AG09309 (cell line): ENCODE measurements around the gene OPRL1.
"Not testable (repeated sequence)": the region's sequence is repeated elsewhere in the genome, so short reads cannot be mapped to it uniquely, and the experiment has no call there.

Source experiments
- DNase-seq: peaks from one replicate; pipeline ENCODE4 v3.0.0-alpha.2; 2010; ENCODE audit warnings: low read depth
- H3K4me3 ChIP-seq: 2 replicates; pipeline ENCODE4 v1.5.1; 2011; ENCODE audit warnings: mild to moderate bottlenecking, low read depth, low read length, moderate library complexity; ENCODE audit not compliant: control insufficient read depth
- CTCF ChIP-seq: IDR thresholded peaks from 2 replicates; pipeline ENCODE4 v1.5.1; 2011; ENCODE audit warnings: mild to moderate bottlenecking, low read depth, low read length, inconsistent platforms; ENCODE audit not compliant: insufficient read depth, control insufficient read depth; ENCODE audit errors: missing control alignments

The OPRL1 gene

GRCh38 chr20:64116541-64117431 lies 36.9 kb downstream of the OPRL1 start:
- TF ChIP-seq CTCF: no peak
- no peak for DNase-seq
- no peak overlapping the region for H3K4me3 ChIP-seq

GRCh38 chr20:64117432-64117777 lies 37.5 kb downstream of the OPRL1 start:
- not testable (repeated sequence) for DNase-seq

GRCh38 chr20:64119301-64119680 lies 39.4 kb downstream of the OPRL1 start:
- no peak for DNase-seq
- H3K4me3 ChIP-seq: no peak overlapping the region
- no peak for TF ChIP-seq CTCF

More at GRCh38 chr20:64117432-64117777, 37.5 kb downstream of the OPRL1 start:
- H3K4me3 ChIP-seq: not testable (repeated sequence)

DNA sequence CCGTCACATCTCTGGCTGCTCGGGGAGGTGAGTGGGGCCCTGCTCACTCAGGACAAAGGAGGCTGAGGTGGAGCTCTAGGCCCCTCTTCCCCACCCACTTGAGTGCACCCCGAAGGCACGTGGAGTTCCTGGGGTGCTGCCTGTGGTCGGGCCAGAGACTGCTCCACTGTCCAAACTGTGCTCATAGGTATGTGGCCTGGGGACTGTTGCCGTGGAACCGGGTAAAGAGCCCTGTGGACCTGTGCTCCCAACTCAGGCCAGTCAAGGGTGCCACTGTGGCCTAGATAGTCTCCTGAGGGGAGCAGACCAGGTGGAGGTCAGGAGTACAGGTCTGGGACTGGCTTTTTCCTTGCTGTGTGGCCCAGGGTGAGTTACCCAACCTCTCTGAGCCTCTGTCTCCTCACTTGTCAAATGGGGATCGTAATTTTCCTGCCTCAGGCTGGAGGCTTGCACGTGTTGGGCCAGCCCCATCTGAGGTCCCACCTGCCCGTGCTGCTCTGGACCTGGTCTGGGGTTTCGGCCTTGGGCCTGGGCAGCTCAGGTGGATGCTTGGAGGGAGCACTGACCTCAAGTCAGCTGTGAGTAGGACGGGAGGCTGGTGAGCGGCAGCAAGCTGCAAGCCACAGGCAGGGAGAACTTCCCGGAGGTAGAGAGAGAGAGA lies 39.9 kb downstream of the OPRL1 start:
- DNase-seq: no peak
- no peak for TF ChIP-seq CTCF
- H3K4me3 ChIP-seq: no peak overlapping the region

- no peak for TF ChIP-seq CTCF
- no peak for DNase-seq
- H3K4me3 ChIP-seq: no peak overlapping the region
These were observed 41.7 kb downstream of the OPRL1 start for GRCh38 chr20:64121586-64121985.

DNA sequence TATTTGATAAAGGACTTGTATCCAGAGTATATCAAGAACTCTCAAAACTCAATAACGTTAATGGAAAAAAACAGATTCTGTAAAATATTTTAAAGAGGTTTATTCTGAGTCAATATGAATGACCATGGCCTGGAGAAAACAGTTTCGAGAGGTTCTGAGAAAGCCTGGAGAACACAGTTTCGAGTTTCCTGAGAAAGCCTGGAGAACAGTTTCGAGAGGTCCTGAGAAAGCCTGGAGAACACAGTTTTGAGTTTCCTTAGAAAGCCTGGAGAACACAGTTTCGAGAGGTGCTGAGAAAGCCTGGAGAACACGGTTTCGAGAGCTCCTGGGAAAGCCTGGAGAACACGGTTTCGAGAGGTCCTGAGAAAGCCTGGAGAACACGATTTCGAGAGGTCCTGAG lies 43.0 kb downstream of the OPRL1 start:
- DNase-seq, H3K4me3 ChIP-seq: not testable (repeated sequence)

GRCh38 chr20:64123517-64123916 lies 43.6 kb downstream of the OPRL1 start:
- not testable (repeated sequence) for DNase-seq, H3K4me3 ChIP-seq

GRCh38 chr20:64129146-64129782 lies 49.4 kb downstream of the OPRL1 start:
- H3K4me3 ChIP-seq: no peak overlapping the region
- no peak for TF ChIP-seq CTCF
- DNase-seq: no peak
